GM10847 (cell line): ENCODE results near the gene CYTH1.

ENCODE experiments used
- POLR2A ChIP-seq: IDR thresholded peaks from 2 replicates; pipeline ENCODE4 v1.6.1; 2011; ENCODE audit not compliant: insufficient read length; ENCODE audit errors: extremely low read depth

CYTH1 gene

GRCh38 chr17:78709119-78709681 is 72.9 kb downstream of the CYTH1 start:
- TF ChIP-seq POLR2A: peak; percentile 20

- TF ChIP-seq POLR2A: no peak
Observed at GRCh38 chr17:78708510-78708973, 73.5 kb downstream of the CYTH1 start.

GRCh38 chr17:78707923-78708322 is 74.2 kb downstream of the CYTH1 start:
- TF ChIP-seq POLR2A: no peak

- TF ChIP-seq POLR2A: no peak
Observed at GRCh38 chr17:78707016-78707415, 75.1 kb downstream of the CYTH1 start.

- no peak for TF ChIP-seq POLR2A
Observed at GRCh38 chr17:78706271-78706915, 75.7 kb downstream of the CYTH1 start.

- TF ChIP-seq POLR2A: no peak
Observed at GRCh38 chr17:78705071-78705470, 77.0 kb downstream of the CYTH1 start.

- TF ChIP-seq POLR2A: no peak
Observed at GRCh38 chr17:78704594-78704993, 77.5 kb downstream of the CYTH1 start.

GRCh38 chr17:78697554-78698343 is 84.3 kb downstream of the CYTH1 start:
- TF ChIP-seq POLR2A: no peak

GRCh38 chr17:78697122-78697521 is 85.0 kb downstream of the CYTH1 start:
- no peak for TF ChIP-seq POLR2A

- TF ChIP-seq POLR2A: no peak
Observed at GRCh38 chr17:78696016-78696982, 85.8 kb downstream of the CYTH1 start.

GRCh38 chr17:78694805-78695531 is 87.1 kb downstream of the CYTH1 start:
- TF ChIP-seq POLR2A: no peak

- no peak for TF ChIP-seq POLR2A
Observed at GRCh38 chr17:78693346-78694083, 88.6 kb downstream of the CYTH1 start.

GRCh38 chr17:78692460-78693010 is 89.5 kb downstream of the CYTH1 start:
- no peak for TF ChIP-seq POLR2A

GRCh38 chr17:78689029-78689428 is 93.0 kb downstream of the CYTH1 start:
- TF ChIP-seq POLR2A: no peak

- no peak for TF ChIP-seq POLR2A
Observed at GRCh38 chr17:78687944-78688343, 94.1 kb downstream of the CYTH1 start.
